HG02885 (cell line): ENCODE measurements around the gene GLIS2.

ENCODE experiments used
- ATAC-seq: cut with Tn5 transposase; IDR thresholded peaks from one replicate; pipeline ENCODE4 v1.9.1; 2021; ENCODE audit warnings: mild to moderate bottlenecking; ENCODE audit not compliant: unreplicated experiment, poor library complexity

GLIS2 gene

GRCh38 chr16:4347765-4348509, 32.1 kb downstream of the GLIS2 start:
- no peak for ATAC-seq

DNA sequence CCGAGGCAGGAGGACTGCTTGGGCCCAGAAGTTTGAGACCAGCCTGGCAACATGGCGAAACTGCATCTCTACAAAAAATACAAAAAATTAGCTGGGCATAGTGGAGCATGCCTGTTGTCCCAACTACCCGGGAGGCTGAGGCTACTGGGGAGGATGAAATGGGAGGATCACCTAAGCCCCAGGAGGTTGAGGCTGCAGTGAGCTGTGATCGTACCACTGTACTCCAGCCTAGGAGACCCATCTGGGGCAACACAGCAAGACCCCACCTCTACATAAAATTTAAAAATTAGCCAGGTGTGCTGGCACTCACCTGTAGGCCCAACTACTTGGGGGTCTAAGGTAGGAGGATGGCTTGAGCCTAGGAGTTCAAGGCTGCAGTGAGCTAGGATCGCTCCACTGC, 33.5 kb downstream of the GLIS2 start:
- no peak for ATAC-seq

DNA sequence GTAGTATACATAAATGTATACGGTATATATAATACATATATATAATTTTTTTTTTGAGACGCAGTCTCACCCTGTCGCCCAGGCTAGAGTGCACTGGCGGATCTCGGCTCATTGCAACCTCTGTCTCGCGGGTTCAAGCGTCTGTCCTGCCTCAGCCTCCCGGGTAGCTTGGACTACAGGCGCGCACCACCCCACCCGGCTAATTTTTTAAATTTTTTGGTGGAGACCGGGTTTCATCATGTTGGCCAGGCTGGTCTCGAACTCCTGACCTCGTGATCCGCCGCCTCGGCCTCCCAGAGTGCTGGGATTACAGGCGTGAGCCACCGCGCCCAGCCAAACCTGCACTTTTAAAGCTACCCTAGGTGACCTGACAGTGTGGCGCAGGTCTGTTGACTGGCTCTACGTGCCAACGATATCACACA, 34.5 kb downstream of the GLIS2 start:
- no peak for ATAC-seq

DNA sequence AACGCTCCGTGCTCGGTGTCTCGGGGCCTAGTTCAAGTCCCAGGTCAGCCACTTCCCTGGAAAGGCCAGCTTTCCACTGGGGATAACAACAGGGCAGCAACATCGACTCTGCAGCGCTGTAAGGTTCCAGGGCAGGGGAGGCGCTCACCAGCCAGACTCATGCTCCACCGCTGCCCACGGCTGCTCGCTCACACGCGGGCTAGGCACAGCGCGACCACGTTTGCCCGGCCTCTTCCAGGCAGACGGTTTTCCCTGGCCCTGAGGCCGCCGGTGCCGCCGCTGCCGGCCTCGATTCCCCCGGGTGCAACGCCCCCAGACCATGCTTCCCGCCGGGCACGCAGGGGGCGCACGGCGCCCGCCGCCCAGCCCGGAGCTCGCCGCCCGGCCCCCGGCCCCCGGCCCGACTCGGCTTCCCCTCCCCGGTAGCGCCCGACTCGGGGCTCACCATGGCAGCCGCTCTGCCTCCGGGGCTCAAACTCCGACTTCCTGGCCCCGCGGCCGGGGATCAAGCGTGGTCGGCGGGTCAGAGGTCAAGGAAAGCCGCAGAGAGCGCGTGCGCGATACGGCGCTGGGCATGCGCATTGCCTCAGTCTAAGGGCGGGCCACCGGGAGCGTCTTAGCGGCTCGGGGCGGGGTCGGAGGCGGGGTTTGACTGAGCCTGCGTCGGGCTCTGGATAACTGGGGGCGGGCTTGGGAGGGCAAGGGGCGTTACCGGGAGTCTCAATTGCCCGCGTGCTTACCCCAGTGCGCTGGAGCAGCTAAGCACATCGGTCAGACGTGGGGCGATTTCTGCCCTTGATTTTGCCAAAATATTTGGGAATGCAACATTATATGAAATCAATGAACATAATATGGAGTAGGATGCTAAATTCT, 35.2 kb downstream of the GLIS2 start, which contains the start of gene PAM16:
TSS of gene PAM16 (minus strand) at position 535 of the 873 bp plus-strand sequence. CDS start at position 448, 87 bp downstream.
- peak; percentile 90 for ATAC-seq

GRCh38 chr16:4351880-4352279, 36.0 kb downstream of the GLIS2 start:
- ATAC-seq: no peak

DNA sequence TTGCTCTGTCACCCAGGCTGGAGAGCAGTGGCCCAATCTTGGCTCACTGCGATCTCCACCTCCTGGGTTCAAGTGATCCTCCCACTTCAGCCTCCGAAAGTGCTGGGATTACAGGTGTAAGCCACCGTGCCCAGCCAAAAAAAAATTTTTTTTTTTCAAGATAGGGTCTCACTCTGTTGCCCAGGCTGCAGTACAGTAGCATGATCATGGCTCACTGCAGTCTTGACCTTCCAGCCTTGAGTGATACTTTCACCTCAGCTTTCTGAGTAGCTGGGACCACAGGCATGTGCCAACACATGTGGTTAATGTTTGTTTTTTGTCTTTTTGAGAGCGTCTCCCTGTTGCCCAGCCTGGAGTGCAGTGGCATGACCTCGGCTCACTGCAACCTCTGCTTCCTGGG, 37.0 kb downstream of the GLIS2 start:
- no peak for ATAC-seq

GRCh38 chr16:4353675-4354074, 37.8 kb downstream of the GLIS2 start:
- no peak for ATAC-seq

DNA sequence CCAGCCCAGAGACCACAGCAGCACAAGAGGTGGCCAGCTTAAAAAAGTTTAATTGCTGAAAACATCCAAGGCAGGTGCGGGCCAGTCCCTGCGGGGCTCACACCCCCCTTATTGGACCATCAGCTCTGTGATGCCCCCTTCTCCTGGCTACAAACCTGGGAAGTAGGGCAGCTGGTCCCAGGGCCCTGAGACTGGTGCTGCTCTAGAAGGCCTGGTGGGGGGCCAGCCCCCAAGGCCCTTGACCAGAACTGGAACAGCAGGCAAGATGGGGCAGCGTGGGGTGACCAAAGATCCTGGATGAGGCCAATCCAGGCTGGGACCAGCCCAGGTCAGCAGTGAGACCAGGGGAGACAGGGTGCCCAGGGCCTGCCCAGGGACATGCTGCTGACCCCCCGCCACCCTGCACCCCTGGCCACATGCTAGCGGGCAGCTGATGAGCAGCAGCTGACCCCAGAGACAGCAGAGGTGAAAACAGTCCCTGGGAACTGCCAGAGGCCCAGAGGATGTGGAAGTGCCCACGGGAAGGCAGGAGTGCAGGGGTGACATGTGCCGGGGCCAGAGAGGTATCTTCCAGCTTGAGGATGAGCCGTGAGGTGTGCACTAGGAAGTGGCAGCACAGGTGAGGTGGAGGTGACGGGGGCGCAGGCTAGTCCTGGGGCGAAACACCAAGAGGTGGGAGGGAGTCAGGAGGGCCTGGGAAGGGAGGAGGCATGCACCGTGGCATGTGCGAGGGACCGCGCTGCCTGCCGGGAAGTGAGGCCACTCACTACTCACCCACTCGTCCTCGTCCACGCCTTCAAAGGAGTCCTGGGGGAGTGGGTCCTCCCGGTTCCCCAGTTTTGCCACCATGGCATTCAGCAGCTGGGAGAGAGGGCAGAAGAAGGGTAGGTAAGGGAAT, 38.9 kb downstream of the GLIS2 start:
- ATAC-seq: no peak

DNA sequence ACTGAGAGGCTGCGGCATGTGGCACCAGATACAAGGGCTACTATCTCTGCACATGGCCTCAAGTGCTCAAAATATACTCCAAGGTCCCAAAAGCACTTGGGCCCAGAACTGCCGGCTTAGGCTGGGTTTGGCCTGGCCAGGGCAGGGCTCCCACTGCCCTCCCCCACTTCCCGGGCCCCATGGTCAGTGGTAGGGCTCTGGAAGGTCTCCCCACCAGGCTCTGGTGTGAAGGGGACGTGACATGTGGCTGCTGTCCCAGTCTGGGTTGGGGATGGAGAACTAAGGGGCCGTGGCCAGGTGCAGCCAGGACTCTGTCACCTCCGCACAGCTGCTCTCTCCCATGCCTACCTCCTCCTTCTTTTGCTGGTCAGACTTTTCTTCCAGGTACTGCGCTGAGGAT, 41.0 kb downstream of the GLIS2 start:
- ATAC-seq: no peak

DNA sequence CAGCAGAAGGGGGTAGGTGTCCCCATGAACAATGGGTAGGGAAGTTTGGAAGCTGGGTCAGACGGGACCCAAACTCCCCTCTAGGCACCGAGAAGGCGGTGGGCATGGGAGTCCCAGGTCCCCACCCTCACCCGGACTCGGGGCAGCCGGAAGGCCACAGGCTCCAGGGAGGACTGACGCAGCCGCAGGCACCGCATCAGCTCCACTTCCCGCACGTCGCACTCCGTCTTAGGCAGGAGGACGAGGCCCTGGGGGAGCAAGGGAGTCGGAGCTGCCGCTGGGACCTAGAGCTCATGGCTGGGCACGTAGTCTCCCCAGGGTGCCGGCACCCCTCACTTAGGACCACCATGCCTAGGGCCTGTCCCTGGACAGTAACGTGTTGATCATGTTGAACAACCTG, 42.4 kb downstream of the GLIS2 start:
- no peak for ATAC-seq

DNA sequence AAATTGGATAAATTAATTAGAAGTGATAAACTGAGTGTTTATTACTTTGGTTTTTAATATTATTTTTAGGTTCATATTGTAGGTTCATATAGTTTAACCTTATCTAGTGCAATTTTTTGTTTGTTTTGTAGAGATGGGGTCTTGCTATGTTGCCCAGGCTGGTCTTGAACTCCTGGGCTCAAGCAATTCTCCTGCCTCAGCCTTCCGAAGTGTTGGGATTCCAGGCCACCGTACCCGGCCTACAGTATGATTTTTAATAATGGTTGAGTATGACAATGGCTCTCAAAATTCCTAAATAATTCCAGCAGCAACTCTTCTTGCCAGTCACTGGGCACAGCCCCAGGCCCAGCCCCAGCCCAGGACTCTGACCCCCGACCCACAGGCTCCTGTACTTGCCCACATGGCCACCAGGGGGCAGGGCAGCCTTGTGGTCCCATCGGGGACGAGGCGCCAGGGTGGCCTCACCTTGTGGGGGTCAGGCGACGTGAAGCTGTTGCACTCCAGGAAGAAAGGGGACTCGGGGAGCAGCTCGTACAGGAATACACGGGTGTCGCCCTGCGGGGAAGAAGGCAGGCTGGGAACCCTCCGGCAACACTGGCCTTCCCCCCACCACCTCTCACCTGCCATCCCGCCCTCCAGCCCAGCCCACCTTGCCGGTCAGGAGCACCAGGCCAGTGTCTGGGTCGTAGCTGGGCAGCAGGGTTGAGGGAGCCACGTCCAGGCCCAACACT, 43.1 kb downstream of the GLIS2 start:
- ATAC-seq: no peak

DNA sequence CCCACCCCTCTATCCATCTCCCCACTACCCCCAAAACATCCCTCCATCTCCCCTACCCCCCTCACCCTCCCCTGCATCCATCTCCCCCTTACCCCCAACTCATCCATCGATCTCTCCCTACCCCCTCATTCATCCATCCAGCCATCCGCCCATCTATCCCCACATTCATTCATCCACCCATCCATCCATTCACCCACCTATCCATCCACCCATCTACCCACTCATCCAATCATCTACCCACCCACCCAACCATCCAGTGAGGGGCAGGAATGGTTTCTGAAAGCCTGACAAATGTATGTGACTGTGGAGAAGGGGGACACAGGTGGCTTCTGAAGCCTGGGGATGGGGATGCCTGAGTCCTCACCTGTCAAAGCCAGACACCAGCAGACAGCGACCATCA, 44.0 kb downstream of the GLIS2 start:
- no peak for ATAC-seq

GRCh38 chr16:4360538-4361021, 44.7 kb downstream of the GLIS2 start:
- ATAC-seq: no peak

DNA sequence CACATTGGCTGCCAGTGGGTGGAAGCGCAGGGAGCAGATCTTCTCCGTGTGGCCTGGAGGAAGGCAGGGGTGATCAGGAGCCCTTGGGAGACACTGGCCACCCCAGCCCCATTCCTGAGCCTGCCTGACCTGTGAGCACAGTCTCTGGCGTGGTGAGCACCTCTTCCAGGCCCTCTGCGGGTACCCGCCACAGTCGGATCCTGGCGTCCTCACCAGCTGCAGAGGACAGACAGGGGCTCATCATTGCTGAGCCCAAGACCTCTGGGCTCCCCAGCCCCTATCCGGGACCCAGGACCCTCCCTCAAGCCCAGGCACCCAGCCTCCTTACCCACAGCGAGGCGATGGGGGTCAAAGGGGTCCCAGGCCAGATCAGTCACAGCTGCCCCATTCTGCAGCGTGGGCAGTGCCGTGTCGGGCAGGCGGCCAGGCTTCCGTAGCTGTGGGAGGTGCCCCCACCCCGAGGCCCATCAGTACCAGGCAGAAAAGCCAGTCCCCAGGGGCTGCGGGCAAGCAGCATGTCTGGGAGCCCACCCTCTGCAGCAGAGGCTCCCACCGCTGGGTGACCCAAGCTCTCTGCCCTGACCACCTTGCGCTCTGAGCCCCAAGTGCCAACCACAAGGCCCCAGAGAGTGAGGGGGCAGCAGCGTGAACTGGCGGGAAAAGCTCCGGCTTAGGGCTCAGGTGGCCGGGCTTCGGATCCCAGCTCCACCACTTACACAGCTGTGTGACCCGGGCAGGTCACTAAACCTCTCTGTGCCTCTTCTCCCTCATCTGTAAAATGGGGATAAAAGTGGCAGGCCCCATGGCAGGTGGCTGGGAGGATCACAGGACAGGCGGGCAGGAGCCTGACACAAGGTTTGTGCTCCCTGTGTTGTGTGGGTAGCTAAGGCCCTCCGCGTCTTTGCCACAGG, 45.4 kb downstream of the GLIS2 start:
- ATAC-seq: no peak

- ATAC-seq: no peak
Measured at GRCh38 chr16:4361944-4362311, 46.1 kb downstream of the GLIS2 start.

DNA sequence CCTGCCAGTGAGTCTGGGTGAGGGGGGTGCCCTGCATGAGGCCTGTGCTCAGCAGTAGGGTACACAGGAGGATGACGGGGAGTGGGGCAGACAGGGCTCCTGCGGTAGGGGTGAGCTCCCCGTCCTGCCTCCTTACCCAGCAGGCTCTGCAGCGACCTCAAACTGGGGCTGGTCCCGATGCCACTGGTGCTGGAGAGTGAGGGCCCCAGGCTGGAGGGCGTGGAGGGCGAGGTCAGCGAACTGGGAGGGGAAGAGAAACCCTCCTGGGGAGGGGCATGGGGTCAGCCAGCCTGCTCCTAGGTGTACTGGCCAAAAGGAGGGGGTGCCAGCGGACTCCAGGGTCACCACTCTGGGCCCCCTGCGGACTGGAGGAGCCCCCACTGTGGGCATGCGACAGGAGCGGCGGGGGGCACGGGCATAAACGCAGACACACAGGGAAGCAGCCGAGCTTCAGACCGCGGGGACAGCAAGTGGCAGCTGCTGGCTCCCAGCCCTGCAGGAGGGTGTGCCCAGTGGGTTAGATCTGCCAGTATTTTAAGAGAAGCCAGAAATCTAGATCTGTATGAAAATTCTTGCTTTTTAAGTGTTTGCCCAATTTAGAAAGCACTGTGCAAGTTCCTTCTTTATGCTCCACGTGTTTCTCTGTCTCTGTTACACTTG, 46.7 kb downstream of the GLIS2 start:
- no peak for ATAC-seq

GRCh38 chr16:4364196-4365013, 48.5 kb downstream of the GLIS2 start:
- ATAC-seq: no peak
